Testis (tissue), 3 donors: ENCODE results near the gene C19orf81. TPM values are rescaled to one million over a fixed set of nuclear protein-coding genes. Genes with fewer than 3 reads are reported as not detected.
A peak's percentile ranks its signal among the peaks of the same experiment; 100 is the strongest.
"Not testable (repeated sequence)": the region's sequence is repeated elsewhere in the genome, so short reads cannot be mapped to it uniquely, and the experiment has no call there.

Experiments used
- DNase-seq: peaks from one replicate; pipeline ENCODE4 v3.0.0-alpha.2; 2019
- H3K27ac ChIP-seq, 2 donors: fragments of 200-600 bp; sonication (generic); one replicate each; pipeline ENCODE4 v1.5.1; 2019
- H3K27me3 ChIP-seq: fragments of 200-600 bp; sonication (generic); one replicate; pipeline ENCODE4 v1.5.1; 2019
- H3K36me3 ChIP-seq: fragments of 200-600 bp; sonication (generic); one replicate; pipeline ENCODE4 v1.5.1; 2017; ENCODE audit warnings: low read depth; ENCODE audit errors: missing control alignments
- H3K4me1 ChIP-seq: fragments of 200-600 bp; sonication (generic); one replicate; pipeline ENCODE4 v1.5.1; 2019
- H3K4me3 ChIP-seq, 2 donors: fragments of 200-600 bp; sonication (generic); one replicate each; pipeline ENCODE4 v1.5.1; 2017 to 2019
- H3K9me3 ChIP-seq: fragments of 200-600 bp; sonication (generic); one replicate; pipeline ENCODE4 v1.5.1; 2017
- POLR2A ChIP-seq: fragments of 450-650 bp; IDR thresholded peaks from one replicate; pipeline ENCODE4 v1.6.1; 2017; ENCODE audit warnings: antibody characterized with exemption, mild to moderate bottlenecking, moderate library complexity
- WGBS, 2 donors: methylation state at CpG; one replicate each; pipeline ENCODE4 v1.1.5; 2018; 5-methylcytosine and 5-hydroxymethylcytosine counted together
- intact Hi-C: fragments of 100-400 bp; cut with DNase I; formaldehyde crosslinking; loops from one replicate; pipeline ENCODE4 v1.15.1; 2023; ENCODE audit warnings: low total_unique reads
- polyA plus RNA-seq: library from polyadenylated mRNA; stranded (reverse); fragments of 350-450 nt; fragmentation: Illumina TruSeq; extraction: RNeasy Lipid Tissue Mini Kit (QIAGEN cat#74804); gene quantifications from one replicate; pipeline ENCODE4 v1.2.3, GENCODE V29; 2014; ENCODE audit warnings: low read depth, low replicate concordance; ENCODE audit not compliant: insufficient read depth
- total RNA-seq, 2 donors: library from RNA; depleted of rRNA; stranded (reverse); fragments of >200 nt; gene quantifications; one replicate each; pipeline ENCODE4 v1.2.3, GENCODE V29; 2016
- TF ChIP-seq, protein P1 (sequence below), 3 experiments: fragments of 450-650 bp in 2 of 3; fragments of 200-600 bp in 1 of 3; sonication (generic) in 1 of 3; IDR thresholded peaks; one replicate each; pipeline ENCODE4 v1.5.1; 2016 to 2019; ENCODE audit warnings: antibody characterized with exemption in 3 of 3, mild to moderate bottlenecking in 2 of 3, moderate library complexity in 1 of 3

Gene C19orf81
- total and polyA plus RNA-seq, 3 donors from 2014 or later = 5.4 to 11.7 (median 10.2) TPM

DNA sequence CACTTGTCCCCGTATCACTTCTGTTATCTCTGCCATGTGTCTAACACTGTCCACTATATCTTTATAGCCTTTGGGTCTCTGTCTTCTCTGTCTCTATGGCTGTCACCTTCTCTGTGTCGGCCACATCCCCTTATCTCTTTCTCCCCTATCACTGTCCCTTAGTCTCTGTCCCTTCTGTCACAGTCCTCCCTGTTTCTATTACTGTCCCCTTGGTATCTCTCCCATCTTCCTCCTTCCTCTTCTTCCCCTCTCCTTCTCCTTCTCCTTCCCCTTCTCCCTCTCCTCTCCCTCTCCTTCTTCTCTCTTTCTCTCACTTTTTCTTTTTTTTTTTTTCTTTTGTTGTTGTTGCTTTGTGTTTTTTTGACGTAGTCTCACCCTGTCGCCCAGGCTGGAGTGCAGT, 46.3 kb upstream of the C19orf81 start:
- 71 to 78% methylated on average over 4 of the region's 4 CpGs for WGBS, 2 donors
- DNase-seq = no peak
- Histone ChIP-seq H3K9me3 (no peaks in the 10 kb centered on the region), H3K27me3 (no peaks in the 10 kb centered on the region), H3K27ac (no peak overlapping the region), H3K4me1 (no peaks in the 10 kb centered on the region), H3K36me3 (no peaks in the 10 kb centered on the region), H3K4me3 (no peak overlapping the region)
- intact Hi-C loops = no loop called here
- no peak for TF ChIP-seq POLR2A
- TF ChIP-seq, protein P1, sequence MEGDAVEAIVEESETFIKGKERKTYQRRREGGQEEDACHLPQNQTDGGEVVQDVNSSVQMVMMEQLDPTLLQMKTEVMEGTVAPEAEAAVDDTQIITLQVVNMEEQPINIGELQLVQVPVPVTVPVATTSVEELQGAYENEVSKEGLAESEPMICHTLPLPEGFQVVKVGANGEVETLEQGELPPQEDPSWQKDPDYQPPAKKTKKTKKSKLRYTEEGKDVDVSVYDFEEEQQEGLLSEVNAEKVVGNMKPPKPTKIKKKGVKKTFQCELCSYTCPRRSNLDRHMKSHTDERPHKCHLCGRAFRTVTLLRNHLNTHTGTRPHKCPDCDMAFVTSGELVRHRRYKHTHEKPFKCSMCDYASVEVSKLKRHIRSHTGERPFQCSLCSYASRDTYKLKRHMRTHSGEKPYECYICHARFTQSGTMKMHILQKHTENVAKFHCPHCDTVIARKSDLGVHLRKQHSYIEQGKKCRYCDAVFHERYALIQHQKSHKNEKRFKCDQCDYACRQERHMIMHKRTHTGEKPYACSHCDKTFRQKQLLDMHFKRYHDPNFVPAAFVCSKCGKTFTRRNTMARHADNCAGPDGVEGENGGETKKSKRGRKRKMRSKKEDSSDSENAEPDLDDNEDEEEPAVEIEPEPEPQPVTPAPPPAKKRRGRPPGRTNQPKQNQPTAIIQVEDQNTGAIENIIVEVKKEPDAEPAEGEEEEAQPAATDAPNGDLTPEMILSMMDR (IDR thresholded peaks at IDR 0.05) = no peak

DNA sequence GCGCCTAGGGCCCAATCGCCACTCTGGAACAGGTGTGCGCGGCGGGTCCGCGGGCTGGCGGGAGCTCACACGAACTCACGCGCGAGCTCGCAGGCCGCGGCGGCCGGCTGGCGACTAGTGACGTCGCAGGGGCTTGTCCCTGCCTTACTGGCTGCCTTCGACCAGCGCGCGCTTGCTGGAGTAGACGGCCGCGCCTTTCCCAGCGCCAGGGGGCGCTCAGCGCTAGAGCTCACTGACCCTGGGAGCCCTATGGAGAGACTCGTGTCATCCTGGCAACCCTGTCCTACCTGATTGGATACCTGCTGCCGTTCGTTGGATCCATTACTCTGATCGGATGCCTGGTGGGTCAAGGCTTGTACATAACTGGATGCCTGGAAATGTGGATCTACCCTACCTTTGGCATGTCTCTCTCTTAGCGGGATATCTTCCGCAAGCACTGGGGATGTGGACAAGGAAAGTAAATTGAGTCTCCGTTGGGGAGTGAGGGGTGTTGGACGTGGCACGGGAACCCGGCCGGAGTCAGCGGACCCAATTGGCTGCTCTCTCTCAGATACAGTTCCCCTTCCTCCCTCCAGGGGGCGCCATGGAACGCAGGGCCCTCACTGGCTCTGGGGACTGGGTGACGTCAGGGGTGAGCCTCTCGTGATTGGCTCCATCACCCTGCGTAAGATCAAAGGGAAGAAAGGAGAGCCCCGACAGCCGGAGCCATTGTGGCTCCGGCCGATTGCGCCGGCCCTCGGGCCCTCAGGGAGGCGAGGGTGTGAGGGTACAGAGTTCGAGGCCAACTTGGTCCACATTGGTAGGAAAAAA, 44.8 kb upstream of the C19orf81 start:
- H3K27me3 ChIP-seq, H3K4me1 ChIP-seq, H3K36me3 ChIP-seq, intact Hi-C loops, H3K27ac ChIP-seq, H3K9me3 ChIP-seq, H3K4me3 ChIP-seq: not testable (repeated sequence)
- TF ChIP-seq, protein P1 (IDR thresholded peaks at IDR 0.05) = peak in 1 of 3 experiments; percentile 39
- 39 to 52% methylated on average over 23 to 42 of the region's 56 CpGs for WGBS, 2 donors
- DNase-seq = peak; percentile 52

DNA sequence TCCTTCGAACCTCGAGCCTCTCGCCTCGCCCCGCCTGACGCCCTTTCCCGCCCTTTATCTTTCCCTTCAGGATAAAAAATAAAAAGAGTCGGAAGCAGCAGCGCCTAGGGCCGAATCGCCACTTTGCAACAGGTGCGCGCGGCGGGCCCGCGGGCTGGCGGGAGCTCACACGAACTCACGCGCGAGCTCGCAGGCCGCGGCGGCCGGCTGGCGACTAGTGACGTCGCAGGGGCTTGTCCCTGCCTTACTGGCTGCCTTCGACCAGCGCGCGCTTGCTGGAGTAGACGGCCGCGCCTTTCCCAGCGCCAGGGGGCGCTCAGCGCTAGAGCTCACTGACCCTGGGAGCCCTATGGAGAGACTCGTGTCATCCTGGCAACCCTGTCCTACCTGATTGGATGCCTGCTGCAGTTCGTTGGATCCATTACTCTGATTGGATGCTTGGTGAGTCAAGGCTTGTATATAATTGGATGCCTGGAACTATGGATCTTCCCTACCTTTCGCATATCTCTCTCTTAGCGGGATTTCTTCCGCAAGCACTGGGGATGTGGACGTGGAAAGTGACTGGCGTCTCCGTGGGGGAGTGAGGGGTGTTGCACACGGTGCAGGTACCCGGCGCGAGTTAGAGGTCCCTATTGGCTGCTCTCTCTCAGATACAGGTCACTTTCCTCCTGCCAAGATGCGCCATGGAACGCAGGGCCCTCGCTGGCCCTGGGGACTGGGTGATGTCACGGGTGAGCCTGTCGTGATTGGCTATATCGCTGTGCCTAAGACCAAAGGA, 43.0 kb upstream of the C19orf81 start:
- not testable (repeated sequence) for H3K27me3 ChIP-seq
- WGBS, 2 donors = 23 to 24% methylated on average over 14 to 47 of the region's 58 CpGs
- DNase-seq = peak; percentile 59

DNA sequence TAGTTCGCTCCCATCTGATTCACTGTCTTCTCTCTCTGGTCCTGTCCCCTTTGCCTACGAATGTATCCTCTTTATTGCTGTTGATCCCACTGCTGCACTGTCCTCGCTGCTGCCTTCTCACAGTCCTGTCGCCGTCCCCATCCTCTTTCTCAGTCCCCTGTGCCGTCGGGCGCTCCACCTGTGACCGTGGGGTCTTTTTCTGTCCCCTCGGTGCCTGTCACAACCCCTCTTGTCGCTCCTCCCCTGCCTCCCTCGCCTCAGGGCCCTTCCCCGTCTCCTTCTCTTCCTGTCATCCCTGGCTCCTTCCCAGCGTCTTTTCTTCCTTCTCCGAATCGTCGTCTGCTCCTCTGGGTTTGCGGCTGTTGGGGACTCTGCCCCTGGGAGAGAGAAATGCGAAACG, 41.9 kb upstream of the C19orf81 start:
- H3K27me3 ChIP-seq = no peaks in the 10 kb centered on the region
- intact Hi-C loops = no loop called here
- peak overlapping the region in 1 of 2 donors; percentile 27 for H3K4me3 ChIP-seq
- H3K27ac ChIP-seq = no peak overlapping the region
- no peaks in the 10 kb centered on the region for H3K4me1 ChIP-seq
- TF ChIP-seq POLR2A = no peak
- TF ChIP-seq, protein P1 (IDR thresholded peaks at IDR 0.05) = no peak
- H3K36me3 ChIP-seq = no peaks in the 10 kb centered on the region
- no peak for DNase-seq
- no peaks in the 10 kb centered on the region for H3K9me3 ChIP-seq
- WGBS, 2 donors = 43 to 47% methylated on average over 18 to 20 of the region's 20 CpGs

More for the DNA sequence above, 43.0 kb upstream of the C19orf81 start:
- H3K9me3 ChIP-seq, H3K4me1 ChIP-seq, intact Hi-C loops, H3K27ac ChIP-seq, H3K36me3 ChIP-seq: not testable (repeated sequence)
- TF ChIP-seq, protein P1 (IDR thresholded peaks at IDR 0.05) = peak in 1 of 3 experiments; percentile 21
- peak overlapping the region in 1 of 2 donors; percentile 15 for H3K4me3 ChIP-seq
